IPS DF 6.9 (cell line): ENCODE results near the gene MVD.

Experiments used
- DNase-seq: peaks from one replicate; pipeline ENCODE4 v3.0.0-alpha.2; 2013; ENCODE audit warnings: low read depth, low spot score
- H3K27ac ChIP-seq: one replicate; pipeline ENCODE4 v1.5.1; 2013; ENCODE audit warnings: low read length, control low read depth
- H3K27me3 ChIP-seq: 2 replicates; pipeline ENCODE4 v1.6.1; 2013; ENCODE audit warnings: mild to moderate bottlenecking, low read length; ENCODE audit not compliant: control insufficient read depth, insufficient read depth
- H3K36me3 ChIP-seq: 2 replicates; pipeline ENCODE4 v1.6.1; 2013; ENCODE audit warnings: low read length; ENCODE audit not compliant: control insufficient read depth, insufficient read depth
- H3K4me1 ChIP-seq: 2 replicates; pipeline ENCODE4 v1.6.1; 2013; ENCODE audit warnings: low read length; ENCODE audit not compliant: control insufficient read depth, insufficient read depth
- H3K4me3 ChIP-seq: 2 replicates; pipeline ENCODE4 v1.5.1; 2013; ENCODE audit warnings: mild to moderate bottlenecking, low read length
- H3K9me3 ChIP-seq: 2 replicates; pipeline ENCODE4 v1.6.1; 2013; ENCODE audit warnings: low read length, inconsistent platforms; ENCODE audit not compliant: control insufficient read depth, insufficient read depth
- WGBS: extraction: QIAGEN DNeasy Blood & Tissue Kit; methylation state at CpG from one replicate; pipeline ENCODE4 v1.1.7; 2013; ENCODE audit warnings: mixed read lengths, missing lambda C conversion rate; ENCODE audit not compliant: insufficient read length, insufficient coverage; 5-methylcytosine and 5-hydroxymethylcytosine counted together

The MVD gene

GRCh38 chr16:88703486-88704309 lies 40.8 kb upstream of the MVD start:
- peaks cover 5% of the 10 kb centered on the region; the same call in 1 of the 2 replicates for H3K36me3 ChIP-seq
- no peak for DNase-seq
- no peaks in the 10 kb centered on the region; the same call in 1 of the 2 replicates for H3K4me1 ChIP-seq

DNA sequence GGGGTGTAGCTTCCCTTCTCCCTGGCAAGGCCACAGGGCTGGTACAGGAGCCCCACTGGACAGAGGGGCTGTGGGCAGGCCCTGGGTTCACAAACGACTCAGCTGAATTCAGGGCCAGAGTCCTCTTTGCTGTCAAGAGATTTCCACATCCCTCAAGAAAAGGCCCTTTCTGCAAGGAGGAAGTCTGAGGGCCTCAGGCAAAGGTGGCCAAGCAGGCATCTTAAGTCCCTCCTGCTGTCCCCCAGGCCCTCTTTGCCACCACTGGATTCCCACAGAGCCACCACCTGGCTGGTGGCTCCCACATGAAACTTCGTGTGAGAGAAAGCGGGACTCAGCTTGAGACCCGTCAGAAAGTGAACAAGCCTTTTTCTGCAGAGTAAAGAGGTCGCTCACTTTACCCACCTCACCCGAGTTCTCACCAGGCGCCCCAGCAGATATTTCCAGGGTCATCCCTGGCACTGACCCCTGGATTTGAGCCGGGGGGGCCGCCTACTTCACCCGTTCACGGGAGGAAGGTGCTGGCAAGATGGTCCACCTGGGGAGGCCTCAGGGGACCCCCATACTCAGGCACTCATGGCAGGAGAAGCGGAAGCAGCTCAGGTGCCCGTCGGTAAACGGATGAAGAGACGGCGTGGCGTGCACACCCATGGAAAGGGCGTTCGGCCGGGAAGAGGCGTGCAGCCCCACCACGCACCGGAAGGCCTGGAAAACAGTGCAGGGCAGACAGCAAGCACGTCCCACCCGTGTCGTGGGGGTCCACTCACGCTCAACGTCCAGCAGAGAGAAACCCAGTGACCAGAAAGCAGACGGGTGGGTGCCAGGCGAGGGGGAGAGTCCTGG lies 39.7 kb upstream of the MVD start:
- no peaks in the 10 kb centered on the region; the same call in 1 of the 2 replicates for H3K4me1 ChIP-seq
- H3K4me3 ChIP-seq = no peak overlapping the region

More at GRCh38 chr16:88703486-88704309, 40.8 kb upstream of the MVD start:
- WGBS = no CpG with 5 or more reads among the region's 26 CpGs
- H3K4me3 ChIP-seq = no peak overlapping the region
- H3K27ac ChIP-seq = no peak overlapping the region
- H3K27me3 ChIP-seq = no peaks in the 10 kb centered on the region
- H3K9me3 ChIP-seq = no peaks in the 10 kb centered on the region

GRCh38 chr16:88701581-88702370 lies 38.9 kb upstream of the MVD start:
- Histone ChIP-seq H3K27ac (no peak overlapping the region), H3K4me3 (no peak overlapping the region), H3K4me1 (no peaks in the 10 kb centered on the region; the same call in 1 of the 2 replicates), H3K9me3 (no peaks in the 10 kb centered on the region), H3K27me3 (no peaks in the 10 kb centered on the region), H3K36me3 (peaks cover 19% of the 10 kb centered on the region; the same call in 1 of the 2 replicates)
- no peak for DNase-seq
- no CpG with 5 or more reads among the region's 30 CpGs for WGBS

More for the DNA sequence above, 39.7 kb upstream of the MVD start:
- no CpG with 5 or more reads among the region's 31 CpGs for WGBS
- Histone ChIP-seq H3K27me3 (no peaks in the 10 kb centered on the region), H3K36me3 (peaks cover 13% of the 10 kb centered on the region; the same call in 1 of the 2 replicates), H3K27ac (no peak overlapping the region), H3K9me3 (no peaks in the 10 kb centered on the region)
- no peak for DNase-seq

- no peak for DNase-seq
- Histone ChIP-seq H3K4me1 (no peaks in the 10 kb centered on the region; the same call in 1 of the 2 replicates), H3K27me3 (no peaks in the 10 kb centered on the region), H3K4me3 (no peak overlapping the region), H3K36me3 (peaks cover 19% of the 10 kb centered on the region; the same call in 1 of the 2 replicates), H3K27ac (no peak overlapping the region), H3K9me3 (no peaks in the 10 kb centered on the region)
- no CpG with 5 or more reads among the region's 42 CpGs for WGBS
Measured at GRCh38 chr16:88700636-88701482, 38.0 kb upstream of the MVD start.

DNA sequence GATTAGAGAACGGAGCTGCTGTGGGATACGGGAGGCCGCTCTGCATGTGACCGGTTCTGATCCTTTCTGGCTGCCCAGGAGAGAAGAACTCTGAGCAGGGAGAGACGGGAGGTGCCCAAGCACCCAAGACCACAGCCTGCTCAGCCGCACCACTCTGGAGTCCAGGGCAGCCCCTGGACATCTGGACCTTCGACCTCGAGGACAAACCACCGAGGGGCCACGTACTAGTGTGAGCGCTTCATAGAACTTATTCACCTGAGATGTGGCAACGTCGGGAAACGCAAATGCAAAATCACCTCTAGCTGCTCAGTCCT lies 37.4 kb upstream of the MVD start:
- Histone ChIP-seq H3K36me3 (peaks cover 19% of the 10 kb centered on the region; the same call in 1 of the 2 replicates), H3K9me3 (no peaks in the 10 kb centered on the region), H3K27me3 (no peaks in the 10 kb centered on the region), H3K27ac (no peak overlapping the region), H3K4me1 (no peaks in the 10 kb centered on the region; the same call in 1 of the 2 replicates), H3K4me3 (no peak overlapping the region)
- DNase-seq = no peak
- WGBS = no CpG with 5 or more reads among the region's 14 CpGs

- H3K36me3 ChIP-seq = peaks cover 19% of the 10 kb centered on the region; the same call in 1 of the 2 replicates
- H3K27ac ChIP-seq = no peak overlapping the region
- WGBS = no CpG with 5 or more reads among the region's 16 CpGs
Measured at GRCh38 chr16:88699180-88699579, 36.3 kb upstream of the MVD start.

GRCh38 chr16:88698646-88699045 lies 35.8 kb upstream of the MVD start:
- WGBS = no CpG with 5 or more reads among the region's 25 CpGs
- Histone ChIP-seq H3K27me3 (no peaks in the 10 kb centered on the region), H3K4me1 (no peaks in the 10 kb centered on the region; the same call in 1 of the 2 replicates), H3K9me3 (no peaks in the 10 kb centered on the region), H3K27ac (no peak overlapping the region), H3K4me3 (no peak overlapping the region), H3K36me3 (peaks cover 19% of the 10 kb centered on the region; the same call in 1 of the 2 replicates)
- no peak for DNase-seq

More at GRCh38 chr16:88699180-88699579, 36.3 kb upstream of the MVD start:
- no peaks in the 10 kb centered on the region for H3K9me3 ChIP-seq
- H3K27me3 ChIP-seq = no peaks in the 10 kb centered on the region
- no peak overlapping the region for H3K4me3 ChIP-seq
- no peak for DNase-seq
- H3K4me1 ChIP-seq = no peaks in the 10 kb centered on the region; the same call in 1 of the 2 replicates

GRCh38 chr16:88697831-88698615 lies 35.1 kb upstream of the MVD start:
- H3K27ac ChIP-seq = no peak overlapping the region
- no peaks in the 10 kb centered on the region; the same call in 1 of the 2 replicates for H3K4me1 ChIP-seq
- WGBS = no CpG with 5 or more reads among the region's 37 CpGs

More at GRCh38 chr16:88697831-88698615, 35.1 kb upstream of the MVD start:
- H3K36me3 ChIP-seq = peaks cover 19% of the 10 kb centered on the region; the same call in 1 of the 2 replicates
- no peaks in the 10 kb centered on the region for H3K9me3 ChIP-seq
- no peak for DNase-seq
- H3K4me3 ChIP-seq = no peak overlapping the region
- H3K27me3 ChIP-seq = no peaks in the 10 kb centered on the region
